WERI-Rb-1 (cell line): ENCODE data around the gene KRT16.
"Not testable (repeated sequence)": the region's sequence is repeated elsewhere in the genome, so short reads cannot be mapped to it uniquely, and the experiment has no call there.

Experiments
- DNase-seq: peaks from one replicate; pipeline ENCODE4 v3.0.0-alpha.2; 2020
- H3K27ac ChIP-seq: fragments of 250-450 bp; sonication (Bioruptor Pico); 2 replicates; pipeline ENCODE4 v1.5.1; 2020; ENCODE audit warnings: mild to moderate bottlenecking, moderate library complexity
- H3K27me3 ChIP-seq: fragments of 250-450 bp; sonication (Bioruptor Pico); 2 replicates; pipeline ENCODE4 v1.5.1; 2021; ENCODE audit warnings: mild to moderate bottlenecking, low read depth, moderate library complexity; ENCODE audit not compliant: insufficient read depth, severe bottlenecking
- H3K36me3 ChIP-seq: fragments of 250-450 bp; sonication (Bioruptor Pico); 2 replicates; pipeline ENCODE4 v1.5.1; 2020; ENCODE audit warnings: mild to moderate bottlenecking, moderate library complexity
- H3K4me3 ChIP-seq: 2 replicates; pipeline ENCODE4 v1.5.1; 2011; ENCODE audit warnings: low read depth, mild to moderate bottlenecking, control low read depth, low read length
- H3K9me3 ChIP-seq: fragments of 250-450 bp; sonication (Bioruptor Pico); 2 replicates; pipeline ENCODE4 v1.5.1; 2021; ENCODE audit warnings: mild to moderate bottlenecking, moderate library complexity; ENCODE audit not compliant: severe bottlenecking
- CTCF ChIP-seq: IDR thresholded peaks from 2 replicates; pipeline ENCODE4 v1.5.1; 2011; ENCODE audit warnings: low read depth, mild to moderate bottlenecking, control low read depth, inconsistent platforms, low read length

Gene KRT16

GRCh38 chr17:41612376-41613160 is at the start of gene KRT16:
TSS of gene KRT16 (minus strand) at chr17:41612767. CDS start at chr17:41612688, 79 bp downstream.
- not testable (repeated sequence) for DNase-seq, H3K36me3 ChIP-seq, H3K27me3 ChIP-seq, H3K4me3 ChIP-seq, H3K9me3 ChIP-seq, H3K27ac ChIP-seq

- DNase-seq = no peak
- no peak overlapping the region for H3K27ac ChIP-seq
- no peak for TF ChIP-seq CTCF
These were observed 47.7 kb upstream of the KRT16 start for GRCh38 chr17:41660221-41660711.

GRCh38 chr17:41659427-41660212 is 47.1 kb upstream of the KRT16 start:
- Histone ChIP-seq H3K9me3 (no peaks in the 10 kb centered on the region), H3K4me3 (no peak overlapping the region), H3K27ac (no peak overlapping the region), H3K36me3 (no peaks in the 10 kb centered on the region), H3K27me3 (no peaks in the 10 kb centered on the region)
- DNase-seq = no peak
- TF ChIP-seq CTCF = no peak

More at GRCh38 chr17:41660221-41660711, 47.7 kb upstream of the KRT16 start:
- Histone ChIP-seq H3K9me3 (no peaks in the 10 kb centered on the region), H3K36me3 (no peaks in the 10 kb centered on the region), H3K27me3 (no peaks in the 10 kb centered on the region), H3K4me3 (no peak overlapping the region)

DNA sequence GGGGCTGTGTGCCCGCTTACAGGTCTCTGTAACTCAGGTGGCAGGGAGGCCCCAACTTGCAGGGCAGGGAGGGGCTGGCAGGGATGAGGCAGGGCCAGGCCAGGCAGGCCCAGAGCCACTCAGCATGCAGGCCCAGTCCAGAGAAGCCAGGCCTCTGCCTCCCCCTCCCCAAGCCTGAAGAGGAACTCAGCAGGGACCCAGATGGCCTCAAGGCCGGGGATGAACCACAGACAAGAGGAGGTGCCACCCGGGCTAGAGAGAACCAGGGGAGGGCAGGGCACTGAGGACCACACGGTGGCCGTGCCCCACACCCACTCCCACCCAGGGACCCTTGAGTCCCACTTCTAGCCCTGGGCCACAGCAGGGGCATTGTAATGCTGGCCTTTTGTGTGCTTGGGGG is 46.3 kb upstream of the KRT16 start:
- Histone ChIP-seq H3K9me3 (no peaks in the 10 kb centered on the region), H3K27ac (no peak overlapping the region), H3K4me3 (no peak overlapping the region), H3K36me3 (no peaks in the 10 kb centered on the region), H3K27me3 (no peaks in the 10 kb centered on the region)
- DNase-seq = no peak
- no peak for TF ChIP-seq CTCF

- H3K27ac ChIP-seq = no peak overlapping the region
- no peak for TF ChIP-seq CTCF
- no peak for DNase-seq
- H3K9me3 ChIP-seq = no peaks in the 10 kb centered on the region
- no peaks in the 10 kb centered on the region for H3K27me3 ChIP-seq
- no peaks in the 10 kb centered on the region for H3K36me3 ChIP-seq
- no peak overlapping the region for H3K4me3 ChIP-seq
These were observed 45.4 kb upstream of the KRT16 start for GRCh38 chr17:41657936-41658335.

GRCh38 chr17:41657176-41657754 is 44.7 kb upstream of the KRT16 start:
- TF ChIP-seq CTCF = no peak
- no peaks in the 10 kb centered on the region for H3K36me3 ChIP-seq
- no peak overlapping the region for H3K27ac ChIP-seq
- no peaks in the 10 kb centered on the region for H3K27me3 ChIP-seq
- no peaks in the 10 kb centered on the region for H3K9me3 ChIP-seq
- no peak overlapping the region for H3K4me3 ChIP-seq
- no peak for DNase-seq
